OCI-LY7 (cell line): ENCODE results near the gene LRCOL1.

Source experiments
- CTCF ChIP-seq: fragments of 200-600 bp; sonication (generic); conservative IDR thresholded peaks from 2 replicates; pipeline ENCODE4 v1.5.1; 2014; ENCODE audit warnings: mild to moderate bottlenecking, antibody characterized with exemption, low read length, moderate library complexity, mixed read lengths
- EZH2phosphoT487 ChIP-seq: fragments of 200-600 bp; sonication (generic); IDR thresholded peaks from 2 replicates; pipeline ENCODE4 v1.6.1; 2018; ENCODE audit warnings: low read depth, borderline replicate concordance, mild to moderate bottlenecking, mixed run types, antibody characterized with exemption, low read length, moderate library complexity, mixed read lengths

DNA sequence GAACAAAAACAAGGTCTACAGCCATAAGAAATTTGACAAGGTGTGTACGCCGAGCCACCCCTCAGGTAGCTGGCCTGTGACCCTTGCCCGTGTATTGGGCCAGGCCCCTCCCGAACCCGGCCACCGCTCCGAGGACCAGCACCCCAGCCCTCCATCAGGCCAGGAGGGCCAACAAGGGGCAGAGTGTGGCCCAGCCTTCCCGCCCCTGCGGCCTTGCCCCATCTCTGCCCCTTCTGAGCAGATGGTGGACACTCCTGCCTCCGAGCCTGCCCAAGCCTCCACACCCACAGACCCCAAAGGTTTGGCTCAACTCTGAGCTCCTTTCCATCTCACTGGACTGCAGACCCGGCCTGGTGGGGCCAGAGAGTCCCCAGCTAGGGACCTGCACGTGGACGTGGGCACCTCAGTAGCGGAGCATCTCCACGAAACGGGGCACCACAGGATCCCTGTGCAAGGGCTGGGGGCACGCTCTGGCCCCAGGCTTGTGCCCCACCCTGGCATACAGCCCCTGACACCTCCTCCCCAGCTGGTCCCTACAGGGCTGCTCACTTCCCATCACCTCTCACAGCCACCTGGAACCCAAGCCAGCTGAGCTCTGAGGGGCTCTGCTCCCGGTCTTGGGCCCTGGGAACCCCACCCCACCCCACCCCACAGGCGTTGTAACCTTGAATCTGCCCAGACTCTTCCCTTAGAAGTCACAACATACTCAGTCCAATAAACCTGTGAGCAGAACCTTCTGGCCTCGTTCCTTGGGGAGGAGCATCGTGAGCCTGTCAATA, 11.5 kb upstream of the LRCOL1 start:
- no peak for TF ChIP-seq CTCF
- no peak for TF ChIP-seq EZH2phosphoT487
